ENCODE data around the gene ALLC. TPM values are rescaled to one million over a fixed set of nuclear protein-coding genes. Genes with fewer than 3 reads are reported as not detected.

Gene ALLC
- total and polyA plus RNA-seq, 7 experiments from 2014 or later = not detected

DNA sequence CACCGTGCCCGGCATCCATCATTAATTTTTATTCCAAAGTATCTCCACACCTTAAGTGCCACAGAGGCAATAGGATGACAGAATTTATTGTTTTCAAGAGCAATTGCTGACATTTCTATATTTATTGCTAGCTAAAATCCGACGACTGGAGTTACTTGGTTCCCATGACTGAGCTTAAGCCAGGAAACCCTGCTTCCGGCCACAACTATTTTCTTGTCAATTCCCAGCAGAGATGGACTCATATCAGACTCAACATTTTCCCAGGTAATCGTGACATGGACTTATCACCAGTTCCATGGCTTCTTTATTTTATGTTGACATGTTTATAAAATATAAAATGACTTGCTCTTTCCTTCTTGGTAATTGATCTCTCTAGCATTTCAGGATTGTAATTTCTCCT, 24.8 kb downstream of the ALLC start:
- no peaks in the 10 kb centered on the region for H3K27me3 ChIP-seq (ENCODE audit: control insufficient read depth in 2 of 2, insufficient read depth in 2 of 2, low read length in 2 of 2)
- peaks cover 0 to 4% (median 0%) of the 10 kb centered on the region in 11 donors for H3K9me3 Mint-ChIP-seq
- no peaks in the 10 kb centered on the region for H3K4me1 Mint-ChIP-seq
- DNase-seq (no peak), ATAC-seq (no peak)
- H3K9me3 ChIP-seq (ENCODE audit: control insufficient read depth in 2 of 3, low read length in 3 of 3) = no peaks in the 10 kb centered on the region
- CTCF ChIA-PET = no interaction called here
- H3K4me1 ChIP-seq (ENCODE audit: control insufficient read depth in 2 of 2, insufficient read depth in 2 of 2, low read length in 2 of 2) = no peaks in the 10 kb centered on the region
- H3K27ac Mint-ChIP-seq = no peak overlapping the region
- intact Hi-C loops (cut with micrococcal nuclease) = no loop called here
- peaks cover 6 to 24% (median 11%) of the 10 kb centered on the region in 5 donors for H3K27me3 Mint-ChIP-seq
- POLR2A ChIA-PET = no interaction called here
- no peaks in the 10 kb centered on the region for H3K36me3 ChIP-seq (ENCODE audit: control insufficient read depth in 2 of 3, insufficient read depth in 3 of 3, low read length in 3 of 3)
- H3K36me3 Mint-ChIP-seq = no peaks in the 10 kb centered on the region
- no peak overlapping the region for H3K4me3 Mint-ChIP-seq
- no peak overlapping the region for H3K27ac ChIP-seq (ENCODE audit: low read depth, low read length)
- H3K4me3 ChIP-seq (ENCODE audit: low read length) = no peak overlapping the region

DNA sequence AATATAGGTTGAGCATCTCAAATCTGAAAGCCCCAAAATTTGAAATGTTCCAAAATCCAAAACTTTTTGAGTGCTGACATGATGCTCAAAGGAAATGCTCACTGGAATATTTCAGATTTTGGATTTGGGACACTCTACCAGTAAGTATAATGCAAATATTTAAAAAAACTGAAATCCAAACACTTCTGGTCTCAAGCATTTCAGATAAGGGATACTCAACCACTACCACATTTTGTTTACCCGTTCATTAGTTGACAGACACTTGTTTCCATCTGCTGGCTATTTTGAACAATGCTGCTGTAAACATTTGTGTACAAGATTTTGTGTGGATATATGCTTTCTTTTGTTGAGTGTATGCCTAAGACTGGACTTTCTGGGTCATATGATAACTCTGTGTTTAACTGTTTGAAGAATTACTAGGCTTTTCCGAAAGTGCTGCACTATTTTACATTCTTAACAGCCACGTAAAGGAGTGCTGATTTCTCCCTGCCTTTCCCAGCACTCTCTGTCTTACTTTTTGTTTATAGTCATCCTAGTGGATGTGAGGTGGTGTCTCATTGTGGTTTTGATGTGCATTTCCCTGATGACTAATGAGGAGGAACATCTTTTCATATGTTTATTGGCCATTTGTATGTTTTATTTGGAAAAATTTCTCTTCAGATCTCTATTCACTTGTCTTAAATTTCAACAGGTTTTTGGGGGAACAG, 25.9 kb downstream of the ALLC start:
- H3K4me1 Mint-ChIP-seq = no peaks in the 10 kb centered on the region
- ChIA-PET POLR2A (no interaction called here), CTCF (no interaction called here)
- H3K36me3 Mint-ChIP-seq = no peaks in the 10 kb centered on the region
- Histone ChIP-seq H3K36me3 (ENCODE audit: control insufficient read depth in 2 of 3, insufficient read depth in 3 of 3, low read length in 3 of 3) (no peaks in the 10 kb centered on the region), H3K27ac (ENCODE audit: low read depth, low read length) (no peak overlapping the region), H3K9me3 (ENCODE audit: control insufficient read depth in 2 of 3, low read length in 3 of 3) (no peaks in the 10 kb centered on the region), H3K4me3 (ENCODE audit: low read length) (no peak overlapping the region), H3K4me1 (ENCODE audit: control insufficient read depth in 2 of 2, insufficient read depth in 2 of 2, low read length in 2 of 2) (no peaks in the 10 kb centered on the region), H3K27me3 (ENCODE audit: control insufficient read depth in 2 of 2, insufficient read depth in 2 of 2, low read length in 2 of 2) (no peaks in the 10 kb centered on the region)
- intact Hi-C loops (cut with micrococcal nuclease) = loop anchor here in 1 of 2 donors (1.0 kb wide), 1 partner anchor 8 kb away; no protein-coding TSS in a partner anchor
- DNase-seq = no peak
- H3K27ac Mint-ChIP-seq = no peak overlapping the region
- peaks cover 6 to 22% (median 15%) of the 10 kb centered on the region in 5 donors for H3K27me3 Mint-ChIP-seq
- no peak for ATAC-seq
- H3K9me3 Mint-ChIP-seq = peaks cover 0 to 4% (median under 1%) of the 10 kb centered on the region in 11 donors
- H3K4me3 Mint-ChIP-seq = no peak overlapping the region

DNA sequence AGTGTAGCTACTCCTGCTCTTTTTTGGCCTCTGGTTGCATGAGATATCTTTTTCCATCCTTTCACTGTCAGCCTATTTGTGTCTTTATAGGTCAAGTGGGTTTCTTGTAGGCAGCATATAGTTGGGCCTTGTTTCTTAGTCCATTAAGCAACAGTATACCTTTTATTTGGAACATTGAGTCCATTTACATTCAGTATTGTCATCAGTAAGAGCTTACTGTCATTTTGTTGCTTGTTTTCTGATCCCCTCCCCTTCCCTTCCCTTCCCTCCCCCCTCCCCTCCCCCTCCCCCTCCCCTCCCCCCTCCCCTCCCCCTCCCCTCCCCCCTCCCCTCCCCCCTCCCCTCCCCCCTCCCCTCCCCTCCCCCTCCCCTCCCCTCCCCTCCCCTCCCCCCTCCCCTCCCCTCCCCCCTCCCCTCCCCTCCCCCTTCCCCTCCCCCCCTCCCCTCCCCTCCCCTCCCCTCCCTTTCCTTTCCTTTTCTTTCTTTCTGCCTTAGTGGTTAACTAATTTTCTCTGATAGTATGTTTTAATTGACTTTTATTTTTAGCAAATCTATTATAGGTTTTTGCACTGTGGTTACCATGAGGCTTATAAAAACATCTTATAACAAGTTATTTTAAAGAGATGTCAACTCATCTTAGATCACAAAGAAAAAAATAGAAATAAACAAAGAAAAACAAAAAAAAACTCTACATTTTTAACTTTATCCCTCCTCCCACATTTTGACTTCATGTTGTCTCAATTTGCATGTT, 32.2 kb downstream of the ALLC start:
- CTCF ChIA-PET = no interaction called here
- no peak for ATAC-seq
- no peaks in the 10 kb centered on the region for H3K4me1 ChIP-seq (ENCODE audit: control insufficient read depth in 2 of 2, insufficient read depth in 2 of 2, low read length in 2 of 2)
- H3K36me3 ChIP-seq (ENCODE audit: control insufficient read depth in 2 of 3, insufficient read depth in 3 of 3, low read length in 3 of 3) = no peaks in the 10 kb centered on the region
- H3K27me3 ChIP-seq (ENCODE audit: control insufficient read depth in 2 of 2, insufficient read depth in 2 of 2, low read length in 2 of 2) = no peaks in the 10 kb centered on the region
- Mint-ChIP-seq H3K9me3 (peaks cover 1 to 30% (median 18%) of the 10 kb centered on the region in 11 donors), H3K27me3 (peaks cover 5 to 42% (median 28%) of the 10 kb centered on the region in 5 donors), H3K36me3 (peaks cover 0 to 7% (median 0%) of the 10 kb centered on the region in 5 donors), H3K4me3 (no peak overlapping the region), H3K4me1 (no peaks in the 10 kb centered on the region), H3K27ac (no peak overlapping the region)
- DNase-seq = no peak
- intact Hi-C loops (cut with micrococcal nuclease) = no loop called here
- no peaks in the 10 kb centered on the region for H3K9me3 ChIP-seq (ENCODE audit: control insufficient read depth in 2 of 3, low read length in 3 of 3)
- H3K4me3 ChIP-seq (ENCODE audit: low read length) = no peak overlapping the region
- H3K27ac ChIP-seq (ENCODE audit: low read depth, low read length) = no peak overlapping the region
- POLR2A ChIA-PET = no interaction called here

DNA sequence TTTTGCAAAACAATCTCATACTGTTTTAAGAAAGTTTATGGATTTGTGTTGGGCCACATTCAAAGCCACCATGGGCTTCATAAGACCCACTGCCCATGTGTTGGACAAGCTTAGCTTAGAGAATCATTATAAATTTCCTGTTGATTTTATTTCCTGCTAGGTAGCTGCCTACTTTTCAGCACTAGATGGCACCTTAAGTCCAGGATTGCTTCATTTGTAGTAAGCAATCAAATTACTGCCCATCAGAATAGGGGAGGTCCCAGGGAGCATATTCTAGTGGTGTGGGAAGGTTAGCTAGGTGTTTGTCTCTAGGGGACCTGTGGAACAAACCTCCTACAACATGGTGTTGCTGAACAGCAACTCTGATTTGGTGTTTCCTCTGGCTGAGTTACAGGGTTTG, 34.4 kb downstream of the ALLC start:
- Histone ChIP-seq H3K4me3 (ENCODE audit: low read length) (no peak overlapping the region), H3K4me1 (ENCODE audit: control insufficient read depth in 2 of 2, insufficient read depth in 2 of 2, low read length in 2 of 2) (no peaks in the 10 kb centered on the region), H3K27me3 (ENCODE audit: control insufficient read depth in 2 of 2, insufficient read depth in 2 of 2, low read length in 2 of 2) (no peaks in the 10 kb centered on the region), H3K27ac (ENCODE audit: low read depth, low read length) (no peak overlapping the region), H3K9me3 (ENCODE audit: control insufficient read depth in 2 of 3, low read length in 3 of 3) (no peaks in the 10 kb centered on the region), H3K36me3 (ENCODE audit: control insufficient read depth in 2 of 3, insufficient read depth in 3 of 3, low read length in 3 of 3) (no peaks in the 10 kb centered on the region)
- intact Hi-C loops (cut with micrococcal nuclease) = loop anchor here in 1 of 2 donors (1.0 kb wide), 1 partner anchor 8 kb away; no protein-coding TSS in a partner anchor
- no peak for DNase-seq
- H3K4me3 Mint-ChIP-seq = no peak overlapping the region
- POLR2A ChIA-PET = no interaction called here
- no peaks in the 10 kb centered on the region for H3K4me1 Mint-ChIP-seq
- CTCF ChIA-PET = no interaction called here
- H3K27me3 Mint-ChIP-seq = peaks cover 2 to 45% (median 29%) of the 10 kb centered on the region in 5 donors
- no peak for ATAC-seq
- H3K27ac Mint-ChIP-seq = no peak overlapping the region
- peaks cover 0 to 30% (median 18%) of the 10 kb centered on the region in 11 donors for H3K9me3 Mint-ChIP-seq
- peaks cover 0 to 7% (median 0%) of the 10 kb centered on the region in 5 donors for H3K36me3 Mint-ChIP-seq

DNA sequence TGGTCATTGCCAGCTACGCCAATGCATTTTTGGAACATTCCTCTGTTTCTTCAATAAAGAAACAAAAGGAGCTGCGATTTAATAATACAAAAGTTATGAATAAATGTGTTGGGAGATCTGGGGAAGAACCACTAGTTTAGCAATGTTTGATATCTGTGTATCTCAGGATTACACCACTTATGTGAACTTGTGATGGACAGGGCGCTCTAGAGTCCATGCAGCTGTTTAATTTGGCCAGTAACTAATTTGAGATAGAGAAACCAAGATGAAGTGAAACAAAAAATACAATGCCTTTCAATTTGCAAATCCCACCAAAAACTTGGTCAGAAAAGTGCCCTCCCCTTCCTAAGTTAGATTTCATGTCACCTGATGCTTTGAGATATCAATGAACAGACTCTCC, 38.5 kb downstream of the ALLC start:
- Mint-ChIP-seq H3K9me3 (peaks cover 0 to 18% (median 6%) of the 10 kb centered on the region in 11 donors), H3K27me3 (peaks cover 6 to 66% (median 40%) of the 10 kb centered on the region in 5 donors)

DNA sequence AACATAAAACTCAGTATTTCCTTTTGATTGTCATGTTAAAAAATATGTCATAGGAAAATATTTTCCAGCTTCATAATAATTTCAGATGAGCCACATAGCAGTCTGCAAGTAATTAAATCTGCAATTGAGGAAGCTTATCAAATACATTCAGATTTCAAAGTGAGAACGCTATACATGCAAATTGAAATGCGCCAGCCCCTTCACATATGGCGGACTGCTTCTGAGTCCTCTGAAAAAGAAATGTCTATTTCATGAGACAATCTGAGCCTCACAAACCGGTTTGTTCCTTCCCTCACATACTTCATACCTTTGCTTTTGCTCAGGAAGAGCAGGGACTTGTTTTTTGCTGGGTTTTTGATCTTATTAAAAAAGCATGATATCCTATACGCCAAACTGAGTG, 43.1 kb downstream of the ALLC start:
- POLR2A ChIA-PET = no interaction called here
- CTCF ChIA-PET = no interaction called here
- Histone ChIP-seq H3K4me1 (ENCODE audit: control insufficient read depth in 2 of 2, insufficient read depth in 2 of 2, low read length in 2 of 2) (no peaks in the 10 kb centered on the region), H3K27ac (ENCODE audit: low read depth, low read length) (no peak overlapping the region), H3K4me3 (ENCODE audit: low read length) (no peak overlapping the region), H3K9me3 (ENCODE audit: control insufficient read depth in 2 of 3, low read length in 3 of 3) (no peaks in the 10 kb centered on the region), H3K36me3 (ENCODE audit: control insufficient read depth in 2 of 3, insufficient read depth in 3 of 3, low read length in 3 of 3) (no peaks in the 10 kb centered on the region), H3K27me3 (ENCODE audit: control insufficient read depth in 2 of 2, insufficient read depth in 2 of 2, low read length in 2 of 2) (peaks cover 0 to 4% of the 10 kb centered on the region in 2 donors)
- Mint-ChIP-seq H3K27ac (no peak overlapping the region), H3K4me3 (no peak overlapping the region), H3K36me3 (peaks cover 0 to 4% (median 0%) of the 10 kb centered on the region in 5 donors), H3K4me1 (peaks cover 0 to 7% (median 5%) of the 10 kb centered on the region in 7 donors), H3K9me3 (peaks cover 0 to 10% (median 0%) of the 10 kb centered on the region in 11 donors), H3K27me3 (peaks cover 23 to 62% (median 45%) of the 10 kb centered on the region in 5 donors)
- intact Hi-C loops (cut with micrococcal nuclease) = no loop called here
- no peak for ATAC-seq
- DNase-seq = no peak

More for the DNA sequence above, 38.5 kb downstream of the ALLC start:
- intact Hi-C loops (cut with micrococcal nuclease) = no loop called here
- Mint-ChIP-seq H3K36me3 (peaks cover 0 to 6% (median 0%) of the 10 kb centered on the region in 5 donors), H3K4me1 (no peaks in the 10 kb centered on the region), H3K27ac (no peak overlapping the region), H3K4me3 (no peak overlapping the region)
- Histone ChIP-seq H3K4me3 (ENCODE audit: low read length) (no peak overlapping the region), H3K4me1 (ENCODE audit: control insufficient read depth in 2 of 2, insufficient read depth in 2 of 2, low read length in 2 of 2) (no peaks in the 10 kb centered on the region), H3K9me3 (ENCODE audit: control insufficient read depth in 2 of 3, low read length in 3 of 3) (no peaks in the 10 kb centered on the region), H3K27me3 (ENCODE audit: control insufficient read depth in 2 of 2, insufficient read depth in 2 of 2, low read length in 2 of 2) (no peaks in the 10 kb centered on the region), H3K36me3 (ENCODE audit: control insufficient read depth in 2 of 3, insufficient read depth in 3 of 3, low read length in 3 of 3) (no peaks in the 10 kb centered on the region), H3K27ac (ENCODE audit: low read depth, low read length) (no peak overlapping the region)
- DNase-seq (no peak), ATAC-seq (no peak)
- POLR2A ChIA-PET = no interaction called here
- CTCF ChIA-PET = no interaction called here

Measured in naive thymus-derived CD4-positive, alpha-beta T cell (primary cell).